HG02943 (cell line): ENCODE data around the gene MCFD2.

Experiments
- ATAC-seq: cut with Tn5 transposase; IDR thresholded peaks from one replicate; pipeline ENCODE4 v1.9.1; 2021; ENCODE audit warnings: mild to moderate bottlenecking, low read depth, moderate library complexity; ENCODE audit not compliant: unreplicated experiment

Gene MCFD2

GRCh38 chr2:46939626-46940359 is 24.2 kb upstream of the MCFD2 start:
- ATAC-seq: no peak

DNA sequence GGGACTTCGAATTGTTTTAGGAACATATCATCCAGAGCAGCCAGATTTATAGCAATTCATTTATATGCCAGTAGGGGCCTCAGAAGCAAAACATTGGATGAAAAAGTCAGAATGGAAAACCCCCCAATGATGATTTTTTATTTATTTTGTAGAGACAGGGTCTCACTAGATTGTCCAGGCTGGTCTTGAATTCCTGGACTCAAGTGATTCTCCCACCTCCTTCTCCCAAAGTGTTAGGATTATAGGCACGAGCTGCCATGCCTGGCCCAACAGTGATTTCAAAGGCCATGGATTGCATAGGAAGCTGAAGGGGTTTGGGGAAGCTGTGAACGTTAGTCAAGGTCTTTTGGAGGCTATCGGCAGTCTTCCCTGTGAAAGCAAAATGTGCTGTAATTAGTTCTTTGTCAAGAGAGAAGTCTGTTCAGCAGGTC is 21.9 kb upstream of the MCFD2 start:
- no peak for ATAC-seq

DNA sequence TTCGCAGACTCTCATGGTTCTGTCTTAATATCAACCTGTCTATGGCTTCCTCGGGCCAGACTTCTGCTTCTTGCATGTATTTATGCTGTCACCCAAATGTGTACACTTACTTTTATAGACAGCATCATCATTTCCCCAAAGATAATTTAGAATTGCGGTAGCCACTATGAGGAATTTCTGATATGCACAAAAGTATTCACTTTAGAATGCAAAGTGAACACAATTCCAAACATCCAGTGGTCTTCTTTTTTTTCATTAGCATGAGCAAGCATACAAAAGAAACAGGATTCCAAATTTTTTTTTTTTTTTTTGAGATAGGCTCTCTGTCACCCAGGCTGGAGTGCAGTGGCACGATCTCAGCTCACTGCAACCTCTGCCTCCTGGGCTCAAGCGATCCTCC is 21.0 kb upstream of the MCFD2 start:
- no peak for ATAC-seq

GRCh38 chr2:46935071-46935470 is 19.5 kb upstream of the MCFD2 start:
- no peak for ATAC-seq

GRCh38 chr2:46929612-46930011 is 14.0 kb upstream of the MCFD2 start:
- no peak for ATAC-seq

- no peak for ATAC-seq
Measured at GRCh38 chr2:46926863-46927262, 11.3 kb upstream of the MCFD2 start.

DNA sequence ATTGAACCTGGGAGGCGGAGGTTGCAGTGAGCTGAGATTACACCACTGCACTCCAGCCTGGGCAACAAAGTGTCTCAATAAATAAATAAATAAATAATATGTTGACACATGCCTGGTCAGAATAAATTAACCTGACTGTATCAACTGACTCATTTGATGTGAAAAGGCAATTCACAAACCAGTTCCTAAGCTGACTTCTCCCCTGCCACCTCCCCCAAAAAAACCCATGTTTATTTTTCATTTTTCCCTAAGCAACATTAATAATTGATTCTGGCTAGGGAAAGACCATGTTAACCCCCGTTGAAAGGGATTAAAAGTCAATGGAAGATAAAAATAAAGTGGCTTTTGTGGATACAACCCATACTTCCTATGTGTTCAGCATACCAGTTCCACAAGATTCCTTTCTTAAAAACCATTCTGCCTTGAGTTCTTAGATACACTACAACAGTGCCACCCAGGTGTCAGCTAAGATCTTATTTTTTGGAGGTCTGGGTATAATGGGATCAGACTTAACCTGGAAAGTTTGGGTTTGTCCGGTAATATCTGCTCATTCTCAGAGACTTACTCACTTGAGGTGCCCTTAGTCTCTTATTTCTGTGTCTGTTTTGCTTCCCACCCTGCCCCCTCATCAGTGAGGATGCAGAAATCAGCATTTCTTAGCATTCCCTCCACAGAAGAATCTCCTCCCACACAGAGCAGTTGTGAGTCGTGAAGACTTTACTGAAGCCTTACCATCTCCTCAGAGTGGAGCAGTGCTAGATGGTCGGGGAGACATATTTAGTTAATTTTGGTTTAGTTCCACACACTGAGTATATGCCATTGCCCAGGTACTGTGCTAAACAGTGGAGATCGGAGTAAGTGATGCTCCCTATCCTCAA is 10.1 kb upstream of the MCFD2 start:
- ATAC-seq: no peak

- no peak for ATAC-seq
Measured at GRCh38 chr2:46924608-46925007, 9.0 kb upstream of the MCFD2 start.

GRCh38 chr2:46924038-46924437 is 8.4 kb upstream of the MCFD2 start:
- no peak for ATAC-seq

- ATAC-seq: no peak
Measured at GRCh38 chr2:46923041-46923528, 7.5 kb upstream of the MCFD2 start.

- ATAC-seq: no peak
Measured at GRCh38 chr2:46922606-46923005, 7.0 kb upstream of the MCFD2 start.

DNA sequence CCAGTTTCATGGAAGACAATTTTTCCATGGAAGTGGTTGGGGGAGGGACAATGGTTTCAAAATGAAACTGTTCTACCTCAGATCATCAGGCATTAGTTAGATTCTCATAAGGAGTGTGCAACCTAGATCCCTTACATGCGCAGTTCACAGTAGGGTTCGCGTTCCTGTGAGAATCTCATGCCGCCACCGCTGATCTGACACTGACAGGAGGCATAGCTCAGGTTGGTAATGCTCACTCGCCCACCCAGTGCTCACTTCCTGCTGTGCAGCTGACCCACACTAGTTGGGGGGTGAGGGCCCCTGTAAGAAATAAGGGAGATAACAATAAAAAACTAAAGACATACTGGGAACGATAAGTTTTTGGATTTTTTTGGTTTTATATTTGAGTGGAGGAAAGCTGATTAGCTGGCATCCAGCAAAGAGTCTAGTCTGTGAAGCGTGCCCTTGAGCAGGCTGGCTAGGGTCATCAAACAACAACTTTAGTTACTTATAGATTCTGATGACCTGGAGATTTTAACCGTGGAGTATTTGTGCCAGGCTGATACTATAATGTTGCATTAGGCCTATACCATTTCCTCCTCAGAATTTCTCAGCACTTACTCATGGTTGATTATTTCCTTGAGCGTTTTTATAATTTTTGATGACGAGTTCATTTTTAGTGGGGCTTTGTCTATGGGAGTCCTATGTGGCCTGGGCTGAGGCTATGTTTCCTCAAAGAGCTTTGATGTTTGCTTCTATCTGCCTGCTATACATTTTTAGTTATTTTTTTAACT is 6.3 kb upstream of the MCFD2 start:
- no peak for ATAC-seq

GRCh38 chr2:46917628-46918027 is 2.0 kb upstream of the MCFD2 start:
- no peak for ATAC-seq

DNA sequence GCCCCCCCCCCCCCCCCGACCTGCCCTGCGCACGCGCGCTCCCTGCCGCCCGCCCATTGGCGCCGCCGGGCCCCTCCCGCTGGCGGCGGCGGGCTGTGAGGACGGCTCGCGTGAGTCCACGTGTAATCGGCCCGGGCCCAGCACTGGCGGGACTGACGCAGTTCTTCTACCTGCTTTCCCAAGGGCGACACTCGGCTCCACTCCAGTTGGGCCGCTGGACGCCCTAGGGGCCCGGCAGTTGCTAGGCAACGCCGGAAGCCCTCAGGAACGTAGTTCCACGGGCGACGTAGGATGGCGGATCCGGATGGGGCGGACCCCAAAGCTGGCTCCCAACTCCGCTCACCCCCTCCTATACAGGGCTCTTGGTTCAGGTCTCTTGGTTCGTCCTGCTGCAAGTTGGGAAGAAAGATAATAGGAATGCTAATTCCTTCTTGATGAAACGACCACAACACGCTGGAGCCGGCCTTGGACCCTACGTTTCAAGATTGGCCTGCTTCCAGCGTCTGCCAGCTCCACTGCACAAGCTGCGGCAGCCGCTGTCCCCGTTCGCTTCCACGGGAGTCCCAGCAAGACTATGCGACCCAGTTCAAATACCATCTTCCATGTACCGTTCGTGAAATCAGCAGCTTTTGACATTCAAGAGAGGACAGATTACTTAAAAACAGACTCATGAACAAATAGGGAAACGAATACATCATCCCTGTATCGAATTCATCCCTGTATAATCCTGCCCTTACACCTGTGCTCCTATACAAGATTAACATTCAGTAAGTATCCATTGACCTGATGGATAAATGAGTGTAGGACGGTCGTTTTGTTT is 415 bp upstream of the MCFD2 start:
- peak; percentile 84 for ATAC-seq

- ATAC-seq: no peak
Measured at GRCh38 chr2:46914578-46915230, 902 bp downstream of the MCFD2 start.

DNA sequence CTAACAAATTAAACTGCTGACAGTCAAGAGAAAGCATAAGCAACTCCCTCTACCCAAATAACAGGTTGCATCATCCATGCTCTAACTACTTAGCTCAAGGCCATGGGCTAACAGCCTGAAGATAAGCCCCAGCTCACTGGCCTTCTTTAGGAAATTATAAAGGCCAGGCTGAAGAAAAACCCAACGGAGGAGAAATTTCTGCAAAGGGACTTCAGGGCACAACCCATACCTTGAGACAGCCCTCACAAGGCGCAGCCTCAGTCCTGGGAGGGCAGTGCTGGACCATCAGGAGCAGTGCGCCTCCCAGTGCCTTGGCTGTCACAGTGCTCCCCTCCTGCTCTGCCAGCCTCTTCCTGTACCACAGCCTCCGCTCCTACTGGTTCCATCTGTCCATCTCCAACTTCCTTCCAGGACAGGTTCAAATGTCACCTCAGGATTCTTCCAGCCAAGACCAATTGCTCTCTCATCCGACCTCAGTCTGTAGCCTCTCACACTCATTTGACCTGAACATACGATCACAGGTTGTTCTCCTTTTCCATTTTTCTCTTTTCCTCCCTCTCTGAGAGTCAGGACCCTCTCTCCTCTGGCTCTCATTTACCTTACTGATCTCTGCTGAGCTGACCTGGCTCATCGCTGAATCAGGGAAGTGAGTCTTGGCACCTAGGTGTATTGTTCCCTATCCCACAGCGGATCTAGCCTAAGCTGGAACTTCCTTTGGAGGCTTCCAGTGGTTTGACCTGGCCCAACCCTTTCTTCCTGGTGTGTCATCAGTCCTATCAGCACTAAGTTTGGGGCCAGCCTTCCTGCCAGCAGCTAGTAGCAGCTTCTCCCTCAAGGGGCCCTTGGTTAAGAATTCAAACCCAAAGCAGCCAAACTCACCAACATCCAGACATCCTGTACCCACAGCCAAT is 1.9 kb downstream of the MCFD2 start:
- no peak for ATAC-seq

- peak; percentile 73 for ATAC-seq
Measured at GRCh38 chr2:46909771-46910419, 5.7 kb downstream of the MCFD2 start.

GRCh38 chr2:46909150-46909549 is 6.5 kb downstream of the MCFD2 start:
- no peak for ATAC-seq
